ENCODE results near the gene RPS6KA2.

The RPS6KA2 gene

DNA sequence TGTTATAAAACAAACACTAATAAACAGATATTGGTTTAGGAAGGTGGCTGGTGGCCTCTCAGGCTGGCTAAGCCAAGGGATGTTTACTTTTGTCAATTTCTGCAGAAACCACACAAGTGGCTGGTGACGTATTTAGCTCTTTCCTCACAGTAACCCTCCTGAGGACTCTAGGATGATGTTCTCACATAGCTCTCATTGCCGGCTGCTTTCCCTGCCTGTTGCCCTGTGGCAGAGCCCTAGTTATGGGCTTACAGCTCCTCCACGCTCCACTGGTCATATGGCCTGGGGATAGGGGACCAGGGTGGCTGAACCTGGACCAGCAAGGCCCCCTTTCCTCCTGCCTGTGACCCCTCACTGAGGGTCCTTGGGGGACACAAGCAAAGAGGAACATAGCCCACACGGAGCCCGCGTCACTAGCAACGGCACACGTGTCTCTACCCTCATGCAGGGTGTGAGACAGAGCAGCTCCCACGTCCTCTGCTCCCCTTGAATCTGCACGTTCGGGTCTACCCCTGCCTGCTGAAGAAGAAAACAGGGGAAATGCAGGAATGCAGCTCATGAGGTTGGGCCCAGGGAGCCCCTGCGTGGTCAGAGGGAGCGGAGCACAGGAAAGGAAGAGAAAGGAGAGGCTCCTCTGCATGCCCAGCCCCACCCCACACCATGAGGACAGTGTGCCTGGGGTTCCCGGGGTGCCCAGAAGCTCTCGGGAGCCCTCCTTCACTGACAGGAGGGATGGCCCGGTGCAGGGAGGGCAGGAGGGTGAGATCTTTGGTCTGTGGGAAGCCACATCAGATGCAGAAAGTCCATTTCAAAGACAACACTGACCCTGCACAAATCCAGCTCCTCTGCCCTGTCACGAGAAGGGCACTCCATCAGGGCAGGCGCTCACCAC lies 54.4 kb downstream of the RPS6KA2 start:
- Histone ChIP-seq H3K9me3 (ENCODE audit: insufficient read depth, low read depth, low read length) (no peaks in the 10 kb centered on the region), H3K36me3 (ENCODE audit: control insufficient read depth in 1 of 2, insufficient read depth in 2 of 2, low read length in 2 of 2) (no peaks in the 10 kb centered on the region), H4K12ac (ENCODE audit: low read depth, low read length) (no peak overlapping the region), H3K4me2 (ENCODE audit: low read length) (no peak overlapping the region), H3K27me3 (ENCODE audit: insufficient read depth, low read length) (no peaks in the 10 kb centered on the region), H2AFZ (ENCODE audit: insufficient read depth, low read length, poor library complexity) (no peak overlapping the region), H3K79me1 (ENCODE audit: low read length) (no peaks in the 10 kb centered on the region), H3K27ac (ENCODE audit: low read depth, low read length) (no peak overlapping the region), H3K4ac (ENCODE audit: low read depth, low read length) (no peak overlapping the region), H2BK120ac (ENCODE audit: insufficient read depth, low read length, poor library complexity) (no peak overlapping the region), H2BK12ac (ENCODE audit: low read length) (no peak overlapping the region), H4K8ac (ENCODE audit: low read depth, low read length) (no peak overlapping the region), H3K23ac (ENCODE audit: low read length) (no peak overlapping the region), H3K14ac (ENCODE audit: low read length) (no peak overlapping the region), H3K9ac (ENCODE audit: low read length) (no peak overlapping the region), H3K4me1 (ENCODE audit: control insufficient read depth in 1 of 2, insufficient read depth in 2 of 2, low read length in 2 of 2) (peaks cover 0 to 3% of the 10 kb centered on the region in 2 experiments), H4K91ac (ENCODE audit: low read depth, low read length) (no peak overlapping the region), H2BK5ac (ENCODE audit: low read depth, low read length, poor library complexity) (no peak overlapping the region), H2AK5ac (ENCODE audit: low read length) (no peak overlapping the region), H3K18ac (ENCODE audit: low read length) (no peak overlapping the region), H3K79me2 (ENCODE audit: control insufficient read depth, insufficient read depth, low read length, poor library complexity) (no peaks in the 10 kb centered on the region), H3K4me3 (ENCODE audit: low read depth, low read length) (no peak overlapping the region)
- DNase-seq: no peak
- no CpG with 5 or more reads among the region's 18 CpGs for WGBS (ENCODE audit: extremely low coverage, insufficient coverage, insufficient read length)

DNA sequence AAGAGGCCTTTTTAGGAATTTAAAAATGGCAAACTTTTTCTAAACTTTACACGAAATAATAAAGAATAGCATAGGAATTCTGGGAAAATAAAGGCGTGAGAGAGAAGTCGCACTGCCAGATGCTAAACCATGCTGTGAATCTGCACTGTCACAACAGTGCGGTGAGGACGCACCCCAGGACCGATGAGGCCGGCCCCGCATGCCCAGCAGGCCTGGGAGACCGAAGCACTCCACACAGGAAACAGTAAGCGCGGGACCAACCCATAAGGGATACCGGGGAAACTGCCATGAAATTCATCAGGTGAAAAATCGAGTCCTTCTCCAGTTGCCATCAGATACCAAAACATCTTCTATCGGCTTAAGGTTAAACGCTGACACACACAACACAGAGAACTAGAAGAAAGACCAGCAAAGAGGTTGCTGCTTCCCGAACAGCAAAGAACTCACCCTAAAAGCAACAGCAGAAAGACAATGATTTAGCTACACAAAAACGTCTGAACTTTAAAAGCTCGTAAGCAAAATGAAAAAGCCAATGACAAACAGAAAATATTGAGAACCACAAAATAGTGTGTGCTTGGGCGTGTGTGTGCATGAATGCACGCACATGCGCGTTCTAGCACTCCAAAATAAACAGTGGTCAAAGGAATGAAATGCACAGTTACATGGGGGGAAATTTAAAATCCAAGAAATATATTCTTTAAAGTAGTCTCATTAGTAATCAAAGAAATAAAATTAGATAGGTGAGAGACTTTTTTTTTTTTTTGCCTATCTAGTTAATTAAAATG lies 55.9 kb downstream of the RPS6KA2 start:
- no peak overlapping the region for H3K4me2 ChIP-seq (ENCODE audit: low read length)
- H3K4ac ChIP-seq (ENCODE audit: low read depth, low read length): no peak overlapping the region
- H3K36me3 ChIP-seq (ENCODE audit: control insufficient read depth in 1 of 2, insufficient read depth in 2 of 2, low read length in 2 of 2): no peaks in the 10 kb centered on the region
- H3K27ac ChIP-seq (ENCODE audit: low read depth, low read length): no peak overlapping the region
- no peak overlapping the region for H2BK120ac ChIP-seq (ENCODE audit: insufficient read depth, low read length, poor library complexity)
- H3K4me1 ChIP-seq (ENCODE audit: control insufficient read depth in 1 of 2, insufficient read depth in 2 of 2, low read length in 2 of 2): peaks cover 0 to 4% of the 10 kb centered on the region in 2 experiments
- H3K79me1 ChIP-seq (ENCODE audit: low read length): no peaks in the 10 kb centered on the region
- no peak overlapping the region for H3K4me3 ChIP-seq (ENCODE audit: low read depth, low read length)
- no peak overlapping the region for H2BK12ac ChIP-seq (ENCODE audit: low read length)
- H2BK5ac ChIP-seq (ENCODE audit: low read depth, low read length, poor library complexity): no peak overlapping the region
- no peaks in the 10 kb centered on the region for H3K79me2 ChIP-seq (ENCODE audit: control insufficient read depth, insufficient read depth, low read length, poor library complexity)
- no CpG with 5 or more reads among the region's 22 CpGs for WGBS (ENCODE audit: extremely low coverage, insufficient coverage, insufficient read length)
- H3K18ac ChIP-seq (ENCODE audit: low read length): no peak overlapping the region
- no peak overlapping the region for H3K9ac ChIP-seq (ENCODE audit: low read length)
- no peak overlapping the region for H4K91ac ChIP-seq (ENCODE audit: low read depth, low read length)
- H4K8ac ChIP-seq (ENCODE audit: low read depth, low read length): no peak overlapping the region
- H3K14ac ChIP-seq (ENCODE audit: low read length): no peak overlapping the region
- no peak overlapping the region for H2AFZ ChIP-seq (ENCODE audit: insufficient read depth, low read length, poor library complexity)
- DNase-seq: no peak
- no peaks in the 10 kb centered on the region for H3K27me3 ChIP-seq (ENCODE audit: insufficient read depth, low read length)
- H3K9me3 ChIP-seq (ENCODE audit: insufficient read depth, low read depth, low read length): no peaks in the 10 kb centered on the region
- H3K23ac ChIP-seq (ENCODE audit: low read length): no peak overlapping the region
- H2AK5ac ChIP-seq (ENCODE audit: low read length): no peak overlapping the region
- no peak overlapping the region for H4K12ac ChIP-seq (ENCODE audit: low read depth, low read length)

DNA sequence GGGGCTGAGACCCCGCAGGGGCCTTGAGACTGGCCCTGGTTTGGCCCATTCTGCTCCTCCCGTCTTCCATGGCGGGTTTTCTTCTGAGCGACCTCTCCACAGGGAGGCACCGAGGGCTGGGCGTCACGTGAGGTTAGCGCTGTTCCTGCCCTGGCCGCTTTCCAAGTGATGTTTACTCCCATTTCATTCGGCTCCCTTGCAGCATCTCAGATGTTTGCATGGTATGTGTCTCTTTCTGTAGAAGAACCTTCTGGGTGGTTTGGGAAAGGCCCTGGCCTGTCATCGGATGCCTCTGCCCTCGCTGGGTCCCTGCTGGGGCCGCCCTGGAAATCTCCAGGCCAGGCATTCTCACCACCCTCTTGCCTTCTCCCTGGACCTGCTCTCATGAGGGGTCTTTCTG lies 57.8 kb downstream of the RPS6KA2 start:
- DNase-seq: no peak
- H3K36me3 ChIP-seq (ENCODE audit: control insufficient read depth in 1 of 2, insufficient read depth in 2 of 2, low read length in 2 of 2): no peaks in the 10 kb centered on the region
- H2BK12ac ChIP-seq (ENCODE audit: low read length): no peak overlapping the region
- no peak overlapping the region for H3K9ac ChIP-seq (ENCODE audit: low read length)
- H2AFZ ChIP-seq (ENCODE audit: insufficient read depth, low read length, poor library complexity): no peak overlapping the region
- H3K4me2 ChIP-seq (ENCODE audit: low read length): no peak overlapping the region
- H3K9me3 ChIP-seq (ENCODE audit: insufficient read depth, low read depth, low read length): no peaks in the 10 kb centered on the region
- no peak overlapping the region for H4K8ac ChIP-seq (ENCODE audit: low read depth, low read length)
- no CpG with 5 or more reads among the region's 13 CpGs for WGBS (ENCODE audit: extremely low coverage, insufficient coverage, insufficient read length)
- H2BK120ac ChIP-seq (ENCODE audit: insufficient read depth, low read length, poor library complexity): no peak overlapping the region
- no peaks in the 10 kb centered on the region for H3K79me1 ChIP-seq (ENCODE audit: low read length)
- H2AK5ac ChIP-seq (ENCODE audit: low read length): no peak overlapping the region
- no peak overlapping the region for H3K27ac ChIP-seq (ENCODE audit: low read depth, low read length)
- no peak overlapping the region for H4K91ac ChIP-seq (ENCODE audit: low read depth, low read length)
- no peak overlapping the region for H2BK5ac ChIP-seq (ENCODE audit: low read depth, low read length, poor library complexity)
- H3K27me3 ChIP-seq (ENCODE audit: insufficient read depth, low read length): no peaks in the 10 kb centered on the region
- H3K23ac ChIP-seq (ENCODE audit: low read length): no peak overlapping the region
- H3K4me1 ChIP-seq (ENCODE audit: control insufficient read depth in 1 of 2, insufficient read depth in 2 of 2, low read length in 2 of 2): peaks cover 0 to 4% of the 10 kb centered on the region in 2 experiments
- no peak overlapping the region for H3K4me3 ChIP-seq (ENCODE audit: low read depth, low read length)
- H4K12ac ChIP-seq (ENCODE audit: low read depth, low read length): no peak overlapping the region
- no peak overlapping the region for H3K14ac ChIP-seq (ENCODE audit: low read length)
- no peak overlapping the region for H3K18ac ChIP-seq (ENCODE audit: low read length)
- H3K79me2 ChIP-seq (ENCODE audit: control insufficient read depth, insufficient read depth, low read length, poor library complexity): no peaks in the 10 kb centered on the region
- H3K4ac ChIP-seq (ENCODE audit: low read depth, low read length): no peak overlapping the region

- Histone ChIP-seq H3K79me2 (ENCODE audit: control insufficient read depth, insufficient read depth, low read length, poor library complexity) (no peaks in the 10 kb centered on the region), H3K4me2 (ENCODE audit: low read length) (no peak overlapping the region), H4K12ac (ENCODE audit: low read depth, low read length) (no peak overlapping the region), H3K4me1 (ENCODE audit: control insufficient read depth in 1 of 2, insufficient read depth in 2 of 2, low read length in 2 of 2) (peaks cover 0 to 4% of the 10 kb centered on the region in 2 experiments), H4K8ac (ENCODE audit: low read depth, low read length) (no peak overlapping the region), H2AK5ac (ENCODE audit: low read length) (no peak overlapping the region), H2AFZ (ENCODE audit: insufficient read depth, low read length, poor library complexity) (no peak overlapping the region), H4K91ac (ENCODE audit: low read depth, low read length) (no peak overlapping the region), H3K9ac (ENCODE audit: low read length) (no peak overlapping the region), H3K79me1 (ENCODE audit: low read length) (no peaks in the 10 kb centered on the region), H3K4me3 (ENCODE audit: low read depth, low read length) (no peak overlapping the region), H3K36me3 (ENCODE audit: control insufficient read depth in 1 of 2, insufficient read depth in 2 of 2, low read length in 2 of 2) (peaks cover 0 to 3% of the 10 kb centered on the region in 2 experiments), H2BK120ac (ENCODE audit: insufficient read depth, low read length, poor library complexity) (no peak overlapping the region), H3K27ac (ENCODE audit: low read depth, low read length) (no peak overlapping the region), H3K23ac (ENCODE audit: low read length) (no peak overlapping the region), H2BK5ac (ENCODE audit: low read depth, low read length, poor library complexity) (no peak overlapping the region), H3K9me3 (ENCODE audit: insufficient read depth, low read depth, low read length) (no peaks in the 10 kb centered on the region), H3K18ac (ENCODE audit: low read length) (no peak overlapping the region), H3K14ac (ENCODE audit: low read length) (no peak overlapping the region), H3K4ac (ENCODE audit: low read depth, low read length) (no peak overlapping the region), H3K27me3 (ENCODE audit: insufficient read depth, low read length) (no peaks in the 10 kb centered on the region), H2BK12ac (ENCODE audit: low read length) (no peak overlapping the region)
- DNase-seq: no peak
- WGBS (ENCODE audit: extremely low coverage, insufficient coverage, insufficient read length): no CpG with 5 or more reads among the region's 8 CpGs
Observed at GRCh38 chr6:166567813-166568212, 59.2 kb downstream of the RPS6KA2 start.
